ENCODE measurements around the gene RUNX2. TPM values are rescaled to one million over a fixed set of nuclear protein-coding genes. Genes with fewer than 3 reads are reported as not detected.
A peak's percentile ranks its signal among the peaks of the same experiment; 100 is the strongest.

Gene RUNX2
- total RNA-seq, 4 donors from 2014 or later: 1.4 to 3.6 (median 2.3) TPM

GRCh38 chr6:45521226-45521625, 193.1 kb downstream of the RUNX2 start:
- intact Hi-C loops (cut with DNase I): no loop called here
- no peaks in the 10 kb centered on the region for H3K4me1 ChIP-seq
- TF ChIP-seq, protein P1, sequence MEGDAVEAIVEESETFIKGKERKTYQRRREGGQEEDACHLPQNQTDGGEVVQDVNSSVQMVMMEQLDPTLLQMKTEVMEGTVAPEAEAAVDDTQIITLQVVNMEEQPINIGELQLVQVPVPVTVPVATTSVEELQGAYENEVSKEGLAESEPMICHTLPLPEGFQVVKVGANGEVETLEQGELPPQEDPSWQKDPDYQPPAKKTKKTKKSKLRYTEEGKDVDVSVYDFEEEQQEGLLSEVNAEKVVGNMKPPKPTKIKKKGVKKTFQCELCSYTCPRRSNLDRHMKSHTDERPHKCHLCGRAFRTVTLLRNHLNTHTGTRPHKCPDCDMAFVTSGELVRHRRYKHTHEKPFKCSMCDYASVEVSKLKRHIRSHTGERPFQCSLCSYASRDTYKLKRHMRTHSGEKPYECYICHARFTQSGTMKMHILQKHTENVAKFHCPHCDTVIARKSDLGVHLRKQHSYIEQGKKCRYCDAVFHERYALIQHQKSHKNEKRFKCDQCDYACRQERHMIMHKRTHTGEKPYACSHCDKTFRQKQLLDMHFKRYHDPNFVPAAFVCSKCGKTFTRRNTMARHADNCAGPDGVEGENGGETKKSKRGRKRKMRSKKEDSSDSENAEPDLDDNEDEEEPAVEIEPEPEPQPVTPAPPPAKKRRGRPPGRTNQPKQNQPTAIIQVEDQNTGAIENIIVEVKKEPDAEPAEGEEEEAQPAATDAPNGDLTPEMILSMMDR (IDR thresholded peaks at IDR 0.05): no peak
- TF ChIP-seq POLR2A (IDR thresholded peaks at IDR 0.05): no peak
- no peaks in the 10 kb centered on the region for H3K9me3 ChIP-seq
- DNase-seq: no peak
- H3K27ac ChIP-seq: no peak overlapping the region
- H3K36me3 ChIP-seq: no peaks in the 10 kb centered on the region
- no peaks in the 10 kb centered on the region for H3K27me3 ChIP-seq
- no peak overlapping the region for H3K4me3 ChIP-seq

- intact Hi-C loops (cut with DNase I): no loop called here
- H3K36me3 ChIP-seq: no peaks in the 10 kb centered on the region
- no peaks in the 10 kb centered on the region for H3K4me1 ChIP-seq
- H3K4me3 ChIP-seq: no peak overlapping the region
- no peaks in the 10 kb centered on the region for H3K27me3 ChIP-seq
- WGBS, 2 donors: 87 to 88% methylated on average over 4 of the region's 4 CpGs
- H3K9me3 ChIP-seq: no peaks in the 10 kb centered on the region
- H3K27ac ChIP-seq: no peak overlapping the region
- TF ChIP-seq, protein P1 (IDR thresholded peaks at IDR 0.05): no peak
- no peak for TF ChIP-seq POLR2A (IDR thresholded peaks at IDR 0.05)
- no peak for DNase-seq
Observed at GRCh38 chr6:45522486-45522885, 194.4 kb downstream of the RUNX2 start.

GRCh38 chr6:45527210-45527609, 199.1 kb downstream of the RUNX2 start:
- no peak for DNase-seq
- TF ChIP-seq, protein P1 (IDR thresholded peaks at IDR 0.05): no peak
- Histone ChIP-seq H3K9me3 (no peaks in the 10 kb centered on the region), H3K4me3 (no peak overlapping the region), H3K4me1 (peaks cover 0 to under 1% (median 0%) of the 10 kb centered on the region in 3 donors), H3K36me3 (no peaks in the 10 kb centered on the region), H3K27ac (no peak overlapping the region), H3K27me3 (no peaks in the 10 kb centered on the region)
- intact Hi-C loops (cut with DNase I): no loop called here
- 87 to 91% methylated on average over 1 of the region's 1 CpG for WGBS, 2 donors

GRCh38 chr6:45531999-45532595, 204.0 kb downstream of the RUNX2 start:
- Histone ChIP-seq H3K36me3 (no peaks in the 10 kb centered on the region), H3K4me3 (no peak overlapping the region), H3K9me3 (no peaks in the 10 kb centered on the region), H3K4me1 (peaks cover 0 to 16% (median 4%) of the 10 kb centered on the region in 3 donors), H3K27ac (no peak overlapping the region), H3K27me3 (no peaks in the 10 kb centered on the region)
- intact Hi-C loops (cut with DNase I): no loop called here
- no peak for DNase-seq
- WGBS, 2 donors: 92 to 94% methylated on average over 2 of the region's 2 CpGs
- TF ChIP-seq, protein P1 (IDR thresholded peaks at IDR 0.05): no peak
- TF ChIP-seq POLR2A (IDR thresholded peaks at IDR 0.05): no peak

DNA sequence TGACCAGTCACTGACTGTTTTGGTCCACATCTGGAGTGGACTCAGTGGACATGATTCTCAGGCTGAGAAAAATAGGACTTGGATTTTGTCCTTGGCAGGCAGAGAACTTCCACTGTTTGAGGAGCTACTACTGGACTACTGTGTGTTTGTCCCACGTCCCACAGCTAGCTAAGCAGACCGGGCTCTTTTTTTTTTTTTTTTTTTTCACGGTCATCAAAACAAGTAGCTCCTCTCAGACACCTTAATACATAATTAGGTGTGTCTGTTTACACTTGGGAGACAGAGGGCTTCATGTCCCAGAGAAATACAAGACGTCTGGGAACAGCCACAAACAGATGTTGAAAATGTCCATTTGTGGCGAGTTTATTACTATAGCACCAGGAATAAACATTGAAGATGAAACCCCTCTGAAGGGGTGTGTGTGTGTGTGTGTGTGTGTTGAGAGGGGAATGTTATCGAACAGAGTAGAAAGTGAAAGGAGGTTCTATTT, 204.6 kb downstream of the RUNX2 start:
- intact Hi-C loops (cut with DNase I): no loop called here

More for the DNA sequence above, 204.6 kb downstream of the RUNX2 start:
- Histone ChIP-seq H3K27ac (peak overlapping the region in 1 of 4 donors; percentile 6), H3K4me1 (peaks cover 0 to 16% (median 4%) of the 10 kb centered on the region in 3 donors), H3K27me3 (no peaks in the 10 kb centered on the region), H3K9me3 (no peaks in the 10 kb centered on the region), H3K36me3 (no peaks in the 10 kb centered on the region), H3K4me3 (peak overlapping the region; percentile 5 to 46 (median 19))
- TF ChIP-seq, protein P1 (IDR thresholded peaks at IDR 0.05): no peak
- TF ChIP-seq POLR2A (IDR thresholded peaks at IDR 0.05): no peak
- DNase-seq: no peak
- WGBS, 2 donors: 15 to 17% methylated on average over 6 of the region's 6 CpGs

All from esophagus squamous epithelium (tissue), 5 donors.